ENCODE measurements around the gene DUSP10. TPM values are rescaled to one million over a fixed set of nuclear protein-coding genes. Genes with fewer than 3 reads are reported as not detected.

The DUSP10 gene
- polyA plus RNA-seq, 3 donors = 2.2 to 10.1 (median 3.4) TPM

GRCh38 chr1:221719987-221720386, 21.9 kb downstream of the DUSP10 start:
- no peak overlapping the region for H3K27ac ChIP-seq (ENCODE audit: low read depth, low read length)
- WGBS, 3 donors = 85 to 98% (median 89%) methylated on average over 2 of the region's 2 CpGs

DNA sequence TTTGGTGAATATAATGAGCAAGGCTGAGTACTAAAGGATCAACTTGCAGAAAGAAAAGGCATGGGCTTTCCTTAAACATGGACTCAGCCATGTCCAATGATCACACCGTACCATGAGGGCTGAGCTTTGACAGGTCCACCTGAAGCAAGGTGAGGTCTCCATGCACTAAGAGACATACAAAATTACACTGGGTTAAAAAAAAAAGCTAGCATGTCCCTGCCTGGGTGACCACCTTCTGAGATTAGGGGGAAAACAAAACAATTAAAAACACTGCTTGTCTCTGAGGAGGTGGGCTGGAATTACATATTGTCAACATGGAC, 22.7 kb downstream of the DUSP10 start:
- WGBS, 3 donors = 85 to 100% (median 90%) methylated on average over 1 of the region's 1 CpG
- no peak overlapping the region for H3K27ac ChIP-seq (ENCODE audit: low read depth, low read length)

DNA sequence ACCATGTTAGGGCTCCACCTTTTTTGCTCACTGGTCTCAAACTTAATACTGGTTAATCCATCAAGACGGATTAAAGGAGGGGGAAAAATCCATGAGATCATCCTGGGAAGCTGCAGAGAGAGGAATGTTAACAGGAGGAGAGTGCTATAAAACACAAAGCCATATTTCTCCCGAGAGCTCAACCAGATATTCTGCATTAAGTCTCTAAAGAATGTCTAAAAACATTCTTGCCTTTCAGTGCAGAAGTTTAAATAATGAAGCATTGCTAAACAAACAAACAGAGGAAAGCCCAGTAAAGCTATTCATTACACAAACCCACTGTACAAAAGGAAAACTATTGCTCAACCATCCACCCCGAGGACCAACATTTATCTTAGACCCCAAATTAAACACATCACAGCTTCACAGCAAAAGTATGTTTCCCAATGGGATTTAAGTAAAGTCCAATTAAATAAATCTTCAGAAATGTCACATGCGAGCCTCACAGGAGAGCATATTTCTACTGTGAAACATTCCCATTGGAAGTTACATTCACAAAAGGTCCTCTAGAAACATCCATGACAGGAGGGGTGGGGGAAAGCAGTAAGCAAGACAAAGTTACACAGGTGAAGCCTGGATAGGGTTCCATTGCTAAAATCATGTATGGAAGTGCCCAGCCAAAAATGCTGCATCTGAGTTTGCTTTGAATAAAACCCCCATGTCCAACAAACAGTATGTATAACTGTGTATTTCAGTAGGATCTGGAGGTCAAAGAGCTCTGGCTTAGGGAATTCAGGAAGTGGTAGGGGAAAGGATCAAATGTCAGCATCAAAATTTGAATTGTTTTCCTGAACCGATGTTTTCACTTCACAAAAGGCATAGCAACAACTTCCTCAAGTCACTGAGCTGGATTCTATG, 23.3 kb downstream of the DUSP10 start:
- H3K27ac ChIP-seq (ENCODE audit: low read depth, low read length) = no peak overlapping the region
- WGBS, 3 donors = 31 to 50% (median 43%) methylated on average over 5 of the region's 5 CpGs

- WGBS, 3 donors = 60 to 85% (median 83%) methylated on average over 2 of the region's 2 CpGs
- H3K27ac ChIP-seq (ENCODE audit: low read depth, low read length) = no peak overlapping the region
These were observed 24.4 kb downstream of the DUSP10 start for GRCh38 chr1:221717485-221717853.

GRCh38 chr1:221716713-221717484, 25.0 kb downstream of the DUSP10 start:
- WGBS, 3 donors = 53 to 77% (median 72%) methylated on average over 7 of the region's 7 CpGs
- no peak overlapping the region for H3K27ac ChIP-seq (ENCODE audit: low read depth, low read length)

GRCh38 chr1:221715321-221716169, 26.3 kb downstream of the DUSP10 start:
- 48 to 92% (median 81%) methylated on average over 2 of the region's 2 CpGs for WGBS, 3 donors
- no peak overlapping the region for H3K27ac ChIP-seq (ENCODE audit: low read depth, low read length)

- no peak overlapping the region for H3K27ac ChIP-seq (ENCODE audit: low read depth, low read length)
- WGBS, 3 donors = 85 to 88% (median 88%) methylated on average over 16 of the region's 16 CpGs
These were observed 27.4 kb downstream of the DUSP10 start for GRCh38 chr1:221714227-221715152.

DNA sequence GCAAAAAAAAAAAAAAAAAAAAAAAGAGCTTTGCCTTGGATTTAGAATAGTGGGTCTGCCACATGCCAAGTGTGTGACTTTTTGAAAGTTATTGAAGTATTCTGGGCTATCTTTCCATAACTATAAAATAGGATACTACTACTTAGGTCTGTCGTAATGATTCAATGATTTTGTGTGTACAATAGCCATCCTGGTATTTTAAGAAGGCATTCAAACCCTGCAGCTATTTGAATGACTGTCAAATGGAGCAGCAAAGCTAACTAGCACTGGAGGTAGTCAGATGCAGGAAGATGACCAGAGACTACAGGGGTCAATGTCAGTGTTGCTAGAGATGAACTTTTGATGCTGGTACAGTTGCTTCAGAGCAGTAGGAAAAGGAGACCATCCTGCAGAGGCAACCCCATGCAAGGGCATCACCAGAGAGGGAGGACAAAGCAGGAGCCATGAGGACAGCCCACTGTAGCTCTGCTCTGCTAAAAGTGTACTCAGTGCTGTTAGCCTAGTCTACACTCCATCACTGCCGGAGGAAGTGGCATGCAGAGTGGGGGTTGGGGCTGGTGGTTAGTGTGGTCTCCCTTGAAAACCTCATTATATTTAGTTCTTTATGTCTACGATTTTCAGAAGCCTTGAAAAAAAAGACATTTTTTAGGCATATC, 29.0 kb downstream of the DUSP10 start:
- H3K27ac ChIP-seq (ENCODE audit: low read depth, low read length) = no peak overlapping the region
- WGBS, 3 donors = 62 to 86% (median 68%) methylated on average over 3 of the region's 3 CpGs

DNA sequence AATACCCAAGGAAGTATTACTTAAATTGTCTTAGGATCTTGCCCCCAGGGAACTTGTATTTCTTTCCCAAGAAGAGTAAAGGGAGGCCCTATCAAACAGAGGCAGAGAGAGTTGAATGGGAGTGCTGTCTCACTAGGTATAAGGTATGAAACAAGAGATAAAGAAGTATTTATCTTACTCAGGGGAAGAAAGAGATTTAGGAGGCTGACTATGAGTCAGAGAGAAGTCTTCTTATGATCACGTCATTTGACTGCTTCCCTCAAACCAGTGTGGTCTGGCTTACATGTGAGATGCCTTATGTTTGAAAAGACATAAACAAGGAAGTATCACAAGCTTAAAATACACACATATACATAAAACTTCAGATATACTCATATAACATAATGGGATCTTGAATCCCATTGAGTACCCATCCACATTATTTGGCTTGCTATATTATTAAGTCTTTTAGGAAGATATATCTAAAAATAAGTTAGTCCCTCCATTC, 29.6 kb downstream of the DUSP10 start:
- WGBS, 3 donors = 58 to 79% (median 60%) methylated on average over 1 of the region's 1 CpG
- no peak overlapping the region for H3K27ac ChIP-seq (ENCODE audit: low read depth, low read length)

DNA sequence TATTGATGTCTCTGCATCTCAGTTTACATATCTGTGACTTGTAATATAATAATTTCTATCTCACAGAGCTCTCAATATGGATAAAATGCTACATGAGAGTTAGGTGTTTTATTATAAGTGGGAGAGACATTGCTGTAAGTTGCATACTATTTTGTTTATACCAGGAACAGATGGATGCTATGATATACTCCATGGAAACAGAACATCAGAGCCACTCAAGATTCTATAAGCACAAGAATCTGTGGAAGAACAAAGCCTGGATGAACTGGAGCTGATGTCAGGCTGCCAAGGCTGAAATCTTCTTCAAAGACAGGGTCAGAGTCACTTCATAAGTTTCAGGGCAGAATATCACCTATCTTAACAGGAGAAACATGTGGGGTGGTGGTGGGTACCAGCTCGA, 30.2 kb downstream of the DUSP10 start:
- no peak overlapping the region for H3K27ac ChIP-seq (ENCODE audit: low read depth, low read length)
- WGBS, 3 donors = 75 to 94% (median 85%) methylated on average over 1 of the region's 1 CpG

- WGBS, 3 donors = 64 to 80% (median 77%) methylated on average over 3 of the region's 3 CpGs
- H3K27ac ChIP-seq (ENCODE audit: low read depth, low read length) = no peak overlapping the region
These were observed 30.8 kb downstream of the DUSP10 start for GRCh38 chr1:221711063-221711577.

GRCh38 chr1:221709854-221710253, 32.0 kb downstream of the DUSP10 start:
- 79 to 93% (median 92%) methylated on average over 3 of the region's 3 CpGs for WGBS, 3 donors
- H3K27ac ChIP-seq (ENCODE audit: low read depth, low read length) = no peak overlapping the region

DNA sequence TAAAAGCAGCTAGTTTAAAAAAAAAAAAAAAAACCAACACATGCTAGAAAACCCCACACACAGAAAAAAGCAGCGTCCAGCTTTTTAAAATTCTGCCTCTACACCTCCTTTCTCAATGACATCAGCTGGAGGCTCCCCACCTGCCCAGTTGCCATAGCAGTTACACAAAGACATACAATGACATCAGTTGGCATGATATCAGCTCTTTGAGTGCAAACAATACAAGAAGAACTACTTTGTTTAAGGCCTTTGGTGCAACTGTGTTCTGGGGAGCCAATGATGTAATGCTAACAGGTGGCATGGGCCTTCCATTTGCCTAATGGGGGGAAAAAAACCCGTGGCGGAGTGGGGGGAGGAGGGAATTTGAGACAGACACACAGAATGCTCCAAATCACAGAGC, 32.9 kb downstream of the DUSP10 start:
- H3K27ac ChIP-seq (ENCODE audit: low read depth, low read length) = no peak overlapping the region
- WGBS, 3 donors = 30 to 34% (median 34%) methylated on average over 3 of the region's 3 CpGs

DNA sequence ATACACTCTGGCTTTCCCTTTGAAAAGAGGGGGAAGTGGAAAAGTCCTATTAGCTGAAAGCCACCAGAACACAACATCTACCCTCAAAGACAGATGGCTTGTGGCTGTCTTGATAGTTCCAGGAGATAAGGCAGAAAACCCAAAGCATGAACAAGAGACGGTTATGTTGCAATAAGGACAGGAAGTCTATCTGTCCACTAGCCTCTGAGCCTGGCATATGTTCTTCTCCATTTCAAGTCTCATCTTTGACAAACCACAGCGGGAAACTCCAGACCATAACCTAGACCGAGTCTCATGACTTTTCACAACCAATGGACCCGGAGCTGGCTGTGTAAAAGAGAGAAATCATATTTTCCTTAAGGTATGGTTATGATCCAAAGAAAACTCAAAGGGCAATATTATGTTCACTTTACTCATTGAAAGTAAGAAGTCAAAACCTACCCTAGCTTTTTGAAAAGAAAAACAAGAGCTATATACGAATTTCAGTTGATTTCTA, 33.8 kb downstream of the DUSP10 start:
- 44 to 85% (median 63%) methylated on average over 5 of the region's 5 CpGs for WGBS, 3 donors
- no peak overlapping the region for H3K27ac ChIP-seq (ENCODE audit: low read depth, low read length)

DNA sequence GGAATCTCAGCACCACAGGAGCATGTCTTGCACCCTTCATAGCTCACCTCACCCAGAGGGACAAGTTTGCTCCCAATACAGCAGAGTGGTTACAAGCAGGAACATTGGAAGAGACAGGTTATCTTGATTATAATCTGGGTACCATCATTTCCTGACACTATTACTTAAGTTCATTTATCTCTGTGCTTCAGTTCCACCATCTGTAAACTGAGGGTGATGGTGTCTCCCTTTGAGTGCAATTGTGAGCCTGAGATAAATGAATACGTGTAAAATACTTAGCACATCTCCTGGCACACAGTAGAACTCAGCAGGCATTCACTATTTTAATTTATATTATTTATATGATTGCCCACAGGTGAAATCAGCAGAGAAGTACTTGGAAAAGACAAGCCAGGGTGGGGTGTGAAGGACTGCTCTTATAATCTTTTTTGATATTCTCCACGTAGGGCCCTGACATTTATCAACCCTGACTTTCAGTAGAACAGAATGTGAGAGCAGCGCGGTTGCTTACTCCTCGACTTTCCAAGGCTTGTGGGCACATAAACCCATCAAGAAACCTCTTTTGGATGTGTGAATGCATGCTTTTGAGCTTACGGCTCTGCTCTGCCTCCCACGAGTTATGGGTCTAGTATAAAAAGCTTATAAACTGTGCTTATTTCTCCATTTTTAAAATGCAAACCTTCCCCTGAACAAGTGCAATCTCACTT, 34.9 kb downstream of the DUSP10 start:
- H3K27ac ChIP-seq (ENCODE audit: low read depth, low read length) = no peak overlapping the region
- WGBS, 3 donors = 82 to 92% (median 87%) methylated on average over 7 of the region's 7 CpGs

GRCh38 chr1:221706191-221706590, 35.7 kb downstream of the DUSP10 start:
- WGBS, 3 donors = 93 to 98% (median 97%) methylated on average over 12 of the region's 12 CpGs
- H3K27ac ChIP-seq (ENCODE audit: low read depth, low read length) = no peak overlapping the region

Measured in adipose tissue (tissue), 3 donors.